Measurements from ENCODE around the gene PACSIN1.

PACSIN1 gene

DNA sequence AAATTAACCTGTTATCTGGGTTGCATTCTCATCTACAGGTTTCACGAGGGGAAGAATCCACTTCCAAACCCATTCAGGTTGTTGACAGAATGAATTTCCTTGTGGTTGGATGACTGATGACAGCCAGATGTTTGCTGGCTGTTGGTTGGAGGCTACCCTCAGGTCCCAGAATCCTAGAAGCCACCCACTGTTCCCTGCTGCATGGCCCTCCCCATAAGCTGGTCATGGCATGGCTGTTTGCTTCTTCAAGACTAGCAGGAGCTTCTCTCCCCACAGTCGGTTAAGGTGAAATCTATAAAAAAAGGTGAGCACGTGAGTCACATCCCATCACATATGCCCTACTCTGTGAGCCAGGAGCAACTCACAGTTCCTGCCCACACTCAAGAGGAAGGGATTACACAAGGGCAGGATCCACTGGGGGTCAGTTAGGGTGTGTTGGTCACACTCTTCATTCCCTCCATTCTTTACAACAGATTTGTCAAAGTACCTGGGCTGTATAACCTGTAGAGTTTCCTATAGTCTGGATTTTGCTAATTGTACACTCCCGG is 20.5 kb upstream of the PACSIN1 start:
- Mint-ChIP-seq H3K4me3 (no peak overlapping the region), H3K27me3 (no peaks in the 10 kb centered on the region), H3K27ac (no peak overlapping the region), H3K9me3 (no peaks in the 10 kb centered on the region), H3K4me1 (no peaks in the 10 kb centered on the region)
- ATAC-seq (no peak), DNase-seq (no peak)

DNA sequence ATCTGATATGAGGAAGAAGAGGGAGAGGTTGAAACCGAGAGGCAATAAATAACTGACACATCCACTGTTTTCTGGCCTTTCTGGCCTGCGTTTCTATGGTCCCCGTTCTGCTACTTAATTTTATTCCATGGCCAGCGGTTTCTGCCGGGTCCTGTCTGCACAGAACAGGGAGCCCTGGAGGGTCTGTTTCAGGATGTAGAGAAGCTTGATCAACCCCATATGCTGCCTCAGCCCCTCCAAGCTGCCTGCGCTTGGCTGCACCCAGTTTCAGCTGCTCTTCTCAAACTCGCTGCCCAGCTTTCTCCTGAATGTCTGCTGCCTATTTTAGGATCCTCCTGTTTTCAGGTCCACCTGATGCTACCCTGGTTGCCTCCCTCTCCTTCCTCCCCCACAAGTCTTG is 18.5 kb upstream of the PACSIN1 start:
- DNase-seq, result no peak
- Mint-ChIP-seq H3K27me3 (no peaks in the 10 kb centered on the region), H3K4me1 (no peaks in the 10 kb centered on the region), H3K4me3 (no peak overlapping the region), H3K27ac (peak overlapping the region in 1 of 2 donors; percentile 44), H3K9me3 (peaks cover 0 to 7% of the 10 kb centered on the region in 2 donors)
- ATAC-seq, result no peak

GRCh38 chr6:34447910-34448309 is 18.0 kb upstream of the PACSIN1 start:
- no peak for DNase-seq
- Mint-ChIP-seq H3K4me1 (no peaks in the 10 kb centered on the region), H3K27me3 (no peaks in the 10 kb centered on the region), H3K4me3 (no peak overlapping the region), H3K27ac (no peak overlapping the region), H3K9me3 (peaks cover 0 to 7% of the 10 kb centered on the region in 2 donors)
- ATAC-seq, result no peak

DNA sequence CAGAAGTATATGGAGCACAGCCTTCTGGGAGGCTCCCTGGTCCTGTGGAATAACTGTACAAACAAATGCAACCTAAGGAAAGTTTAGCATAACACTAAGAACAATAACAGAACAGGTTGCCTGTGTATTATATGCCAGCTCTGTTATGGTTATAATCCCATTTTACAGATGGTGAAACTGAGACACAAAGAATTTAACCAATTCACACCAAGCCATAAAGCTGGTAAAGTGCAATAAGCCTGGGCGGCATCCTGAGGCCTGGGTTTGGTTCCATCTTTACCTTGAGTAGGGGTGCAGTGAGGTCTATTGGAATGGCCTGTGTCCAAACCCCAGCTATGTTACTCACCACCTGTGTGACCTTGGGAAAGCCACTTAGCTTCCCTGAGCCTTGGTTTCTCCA is 14.7 kb upstream of the PACSIN1 start:
- DNase-seq (no peak), ATAC-seq (no peak)
- H3K27ac Mint-ChIP-seq, result no peak overlapping the region
- H3K27me3 Mint-ChIP-seq, result no peaks in the 10 kb centered on the region
- peaks cover 0 to 7% of the 10 kb centered on the region in 2 donors for H3K9me3 Mint-ChIP-seq
- H3K4me3 Mint-ChIP-seq, result no peak overlapping the region
- no peaks in the 10 kb centered on the region for H3K4me1 Mint-ChIP-seq

- Mint-ChIP-seq H3K27me3 (no peaks in the 10 kb centered on the region), H3K27ac (no peak overlapping the region), H3K4me3 (no peak overlapping the region)
Measured at GRCh38 chr6:34455831-34456230, 10.0 kb upstream of the PACSIN1 start.

DNA sequence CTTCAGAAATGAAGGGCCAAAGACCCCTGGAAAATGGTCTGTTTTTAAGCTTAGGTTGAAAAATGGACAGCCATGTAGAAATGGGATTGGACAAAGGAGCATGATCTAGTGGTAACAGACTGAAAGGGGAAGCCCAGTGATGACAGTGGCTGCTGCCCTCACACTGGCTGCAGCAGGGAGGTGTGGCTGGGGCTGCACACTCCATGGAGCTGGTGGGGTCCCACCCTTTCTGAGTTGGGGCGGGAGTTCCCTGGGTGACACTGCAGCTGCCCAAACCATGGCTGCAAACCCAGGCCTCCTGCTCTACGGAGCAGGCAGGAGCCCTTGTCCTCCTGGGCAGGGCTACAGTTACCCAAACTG is 8.5 kb upstream of the PACSIN1 start:
- DNase-seq (no peak), ATAC-seq (no peak)
- Mint-ChIP-seq H3K27ac (no peak overlapping the region), H3K27me3 (peaks cover 10% of the 10 kb centered on the region), H3K4me3 (no peak overlapping the region), H3K4me1 (no peaks in the 10 kb centered on the region), H3K9me3 (no peaks in the 10 kb centered on the region)

More at GRCh38 chr6:34455831-34456230, 10.0 kb upstream of the PACSIN1 start:
- Mint-ChIP-seq H3K4me1 (no peaks in the 10 kb centered on the region), H3K9me3 (peaks cover 0 to 7% of the 10 kb centered on the region in 2 donors)
- DNase-seq, result no peak
- no peak for ATAC-seq

DNA sequence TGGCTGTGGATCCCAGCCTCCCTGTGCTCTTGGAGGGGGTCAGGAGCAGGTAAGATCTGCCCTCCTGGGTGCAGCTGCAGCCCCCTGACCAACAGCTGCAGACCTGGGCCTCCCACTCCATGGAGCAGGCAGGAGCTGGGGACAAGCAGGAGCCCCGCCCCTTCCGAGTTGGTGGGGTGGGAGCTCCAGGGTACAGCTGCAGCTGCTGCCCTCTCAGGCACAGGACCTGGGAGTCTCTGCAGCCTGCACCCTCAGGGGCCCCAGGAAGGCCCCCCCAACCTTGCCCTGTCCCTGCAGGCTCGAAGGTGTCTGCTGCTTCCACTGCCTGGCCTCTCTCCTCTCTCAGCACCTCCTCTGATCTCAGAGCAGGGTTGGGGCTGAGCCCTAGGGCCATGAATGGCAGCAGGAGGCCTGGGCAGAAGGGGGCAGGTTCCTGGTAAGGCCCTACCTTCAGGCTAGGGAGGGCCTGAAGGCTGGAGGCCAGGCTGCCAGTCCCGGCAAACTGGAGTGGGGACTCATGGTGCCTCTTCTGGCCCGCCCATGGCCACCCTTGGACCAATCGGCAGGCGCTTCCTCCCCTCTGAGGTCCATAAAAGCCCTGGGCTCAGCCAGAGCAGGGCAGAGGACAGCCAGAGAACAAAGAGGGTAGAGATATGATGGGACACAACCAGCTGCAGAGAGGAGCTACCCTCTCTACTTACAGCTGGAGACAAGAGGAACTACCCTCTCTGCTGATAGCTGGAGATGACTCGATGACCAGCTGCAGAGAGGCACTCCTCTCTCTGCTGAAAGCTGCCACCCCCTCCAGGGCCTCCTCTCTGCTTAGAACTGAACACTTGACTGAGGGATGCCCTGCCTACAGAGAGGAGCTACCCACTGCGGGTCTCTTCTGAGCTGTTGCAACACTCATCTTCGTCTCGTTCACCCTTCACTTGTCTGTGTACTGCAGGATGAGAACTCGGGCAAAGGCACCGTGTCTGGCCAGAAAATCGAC is 7.8 kb upstream of the PACSIN1 start:
- DNase-seq (no peak), ATAC-seq (no peak)
- no peaks in the 10 kb centered on the region for H3K9me3 Mint-ChIP-seq
- no peaks in the 10 kb centered on the region for H3K4me1 Mint-ChIP-seq
- peak overlapping the region in 1 of 2 donors; percentile 27 for H3K27ac Mint-ChIP-seq
- peaks cover 16% of the 10 kb centered on the region for H3K27me3 Mint-ChIP-seq
- H3K4me3 Mint-ChIP-seq, result no peak overlapping the region

- Mint-ChIP-seq H3K9me3 (no peaks in the 10 kb centered on the region), H3K27ac (no peak overlapping the region), H3K27me3 (peaks cover 36% of the 10 kb centered on the region), H3K4me1 (peaks cover under 1% of the 10 kb centered on the region), H3K4me3 (no peak overlapping the region)
- ATAC-seq (peak; percentile 71), DNase-seq (peak; percentile 44 to 54)
Measured at GRCh38 chr6:34459899-34460593, 5.8 kb upstream of the PACSIN1 start.

GRCh38 chr6:34460796-34461507 is 4.9 kb upstream of the PACSIN1 start:
- ATAC-seq (no peak), DNase-seq (no peak)
- peaks cover 46% of the 10 kb centered on the region for H3K27me3 Mint-ChIP-seq
- no peak overlapping the region for H3K4me3 Mint-ChIP-seq
- H3K4me1 Mint-ChIP-seq, result peaks cover 10% of the 10 kb centered on the region
- no peak overlapping the region for H3K27ac Mint-ChIP-seq
- no peaks in the 10 kb centered on the region for H3K9me3 Mint-ChIP-seq

DNA sequence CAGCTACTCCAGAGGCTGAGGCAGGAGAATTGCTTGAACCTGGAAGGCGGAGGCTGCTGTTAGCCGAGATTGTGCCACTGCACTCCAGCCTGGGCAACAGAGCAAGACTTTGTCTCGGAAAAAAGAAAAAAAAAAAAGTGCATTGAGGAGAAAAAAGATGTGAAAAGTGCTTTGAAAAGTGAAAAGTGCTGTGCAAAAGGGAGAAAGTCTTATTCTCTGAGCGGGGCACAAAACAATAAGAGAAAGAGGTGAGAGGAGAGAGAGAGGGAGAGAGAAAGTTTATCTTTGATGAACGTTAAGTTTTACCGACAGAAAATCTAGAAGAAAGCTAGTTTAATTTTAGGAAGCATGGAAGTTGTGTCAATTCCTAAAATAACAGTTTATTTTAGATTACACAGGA is 3.9 kb upstream of the PACSIN1 start:
- Mint-ChIP-seq H3K27ac (no peak overlapping the region), H3K4me3 (no peak overlapping the region), H3K27me3 (peaks cover 56% of the 10 kb centered on the region), H3K9me3 (no peaks in the 10 kb centered on the region), H3K4me1 (peaks cover 14% of the 10 kb centered on the region)
- DNase-seq, result no peak
- no peak for ATAC-seq

DNA sequence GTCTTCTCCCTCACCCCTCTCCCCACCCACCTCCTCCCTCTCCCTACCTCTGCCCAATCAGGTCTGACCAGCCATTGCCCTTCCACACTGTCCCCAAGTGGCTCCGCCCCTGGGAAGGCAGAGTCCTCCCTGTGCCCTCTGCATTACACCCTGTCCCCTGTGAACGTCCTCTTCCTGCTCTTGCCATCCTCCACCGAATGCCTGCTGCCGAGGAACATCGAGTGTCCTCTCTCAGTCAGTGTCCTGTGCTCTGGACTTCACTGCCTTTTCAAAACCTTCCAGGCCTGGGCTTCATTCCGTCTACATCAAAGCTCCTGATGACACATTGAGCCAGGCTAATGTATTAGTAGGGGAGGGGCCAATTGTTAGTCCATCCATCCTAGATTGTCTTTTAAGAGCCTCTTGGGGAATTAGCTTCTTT is 3.3 kb upstream of the PACSIN1 start:
- DNase-seq, result no peak
- Mint-ChIP-seq H3K27me3 (peaks cover 59% of the 10 kb centered on the region), H3K9me3 (no peaks in the 10 kb centered on the region), H3K27ac (no peak overlapping the region), H3K4me3 (no peak overlapping the region), H3K4me1 (peaks cover 14% of the 10 kb centered on the region)
- ATAC-seq, result no peak

DNA sequence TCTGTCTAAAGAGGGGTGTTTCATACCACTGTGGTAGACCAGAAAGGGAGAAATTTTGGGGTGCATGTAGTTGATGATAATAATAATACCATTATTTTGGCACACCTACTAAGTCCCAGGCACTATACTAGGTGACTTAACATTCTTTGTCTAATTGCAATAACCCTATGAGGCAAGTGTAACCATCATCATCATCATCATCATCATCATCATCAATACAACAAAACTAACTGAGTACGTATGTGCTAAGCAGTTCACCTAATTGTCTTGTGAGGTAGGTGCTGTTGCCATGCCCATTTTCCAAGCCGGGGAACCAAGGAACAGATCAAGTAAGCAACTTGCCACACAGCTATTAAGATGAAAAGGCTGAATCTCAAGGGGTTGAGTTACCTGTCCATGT is 2.6 kb upstream of the PACSIN1 start:
- Mint-ChIP-seq H3K4me1 (peaks cover 14% of the 10 kb centered on the region), H3K4me3 (no peak overlapping the region), H3K9me3 (no peaks in the 10 kb centered on the region), H3K27ac (no peak overlapping the region), H3K27me3 (peaks cover 59% of the 10 kb centered on the region)
- ATAC-seq (no peak), DNase-seq (no peak)

DNA sequence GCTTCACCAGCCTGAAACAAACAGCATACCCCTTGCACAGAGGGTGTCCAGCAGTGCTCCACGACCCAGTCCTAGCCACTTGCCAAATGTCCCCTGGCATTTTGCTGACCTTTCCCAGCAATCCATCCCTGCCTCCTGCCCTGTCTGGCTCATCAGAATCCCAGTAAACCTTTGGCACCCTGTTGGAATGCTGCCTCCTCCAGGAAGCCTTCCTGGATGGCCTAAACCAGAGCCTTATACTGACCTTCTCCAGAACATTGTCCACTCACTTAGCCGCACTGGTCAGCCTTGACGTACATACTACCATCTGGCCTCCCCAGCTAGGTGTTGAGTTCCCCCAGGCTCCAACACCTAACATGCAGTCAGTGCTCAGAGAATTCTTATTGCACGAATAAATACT is 2.0 kb upstream of the PACSIN1 start:
- H3K4me3 Mint-ChIP-seq, result no peak overlapping the region
- no peak overlapping the region for H3K27ac Mint-ChIP-seq
- ATAC-seq (no peak), DNase-seq (no peak)
- peaks cover 14% of the 10 kb centered on the region for H3K4me1 Mint-ChIP-seq
- H3K9me3 Mint-ChIP-seq, result no peaks in the 10 kb centered on the region
- H3K27me3 Mint-ChIP-seq, result peaks cover 64% of the 10 kb centered on the region

DNA sequence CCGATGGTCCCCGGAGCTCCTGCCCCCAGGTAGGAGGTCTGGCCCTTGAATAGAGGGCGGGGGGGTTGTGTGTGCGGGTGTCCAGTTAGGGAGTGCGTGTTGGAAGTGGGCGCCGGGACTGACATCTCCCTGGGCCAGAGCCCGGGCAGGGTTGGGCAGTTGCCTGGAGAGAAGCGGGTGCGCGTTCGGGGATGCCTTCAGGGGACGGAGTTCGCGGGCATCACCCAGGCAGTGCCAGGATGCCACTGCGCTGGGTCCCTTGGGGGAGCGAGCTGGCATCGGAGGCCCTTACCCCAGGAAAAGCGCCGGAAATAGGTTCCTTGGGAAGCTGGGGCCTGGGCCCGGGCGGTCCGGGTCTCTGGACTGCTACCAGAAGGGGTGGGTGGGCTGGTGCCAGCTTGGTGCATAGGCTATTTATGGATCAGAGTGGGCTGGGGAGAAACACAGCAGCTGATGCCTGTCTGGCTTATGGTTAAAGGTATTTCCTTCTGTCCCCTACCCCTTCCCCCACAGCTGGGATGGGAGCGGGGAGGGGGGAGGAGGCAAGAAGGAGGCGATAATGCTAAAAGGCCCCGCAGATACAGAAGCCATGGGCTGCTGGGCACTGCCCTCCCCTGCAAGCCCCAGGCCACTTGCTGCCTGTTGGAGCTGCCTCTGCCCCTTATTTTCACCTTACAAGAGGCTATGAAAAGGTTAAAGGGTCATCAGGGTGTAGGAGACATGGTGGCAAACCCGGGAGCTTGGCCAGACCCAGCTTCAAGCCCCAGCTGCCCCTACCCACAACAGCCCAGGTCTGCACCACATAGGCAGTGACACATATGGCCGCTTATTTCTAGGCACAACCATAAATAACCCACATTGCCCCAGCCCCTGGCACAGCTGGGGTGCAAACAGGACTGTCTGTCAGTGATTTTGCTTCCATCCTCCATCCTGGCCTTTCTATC is 638 bp downstream of the PACSIN1 start:
- Mint-ChIP-seq H3K9me3 (no peaks in the 10 kb centered on the region), H3K4me1 (peaks cover 14% of the 10 kb centered on the region), H3K27me3 (peaks cover 72% of the 10 kb centered on the region), H3K4me3 (peak overlapping the region in 1 of 2 donors; percentile 56), H3K27ac (no peak overlapping the region)
- DNase-seq (no peak), ATAC-seq (peak; percentile 7)
